UCSD-AML1 (cell line): Measurements from ENCODE around the gene SLC37A2.

ENCODE experiments used
- DNase-seq: peaks from one replicate; lab custom pipeline; 2025; ENCODE audit not compliant: unreplicated experiment; lab: John Stamatoyannopoulos, UW

The SLC37A2 gene

DNA sequence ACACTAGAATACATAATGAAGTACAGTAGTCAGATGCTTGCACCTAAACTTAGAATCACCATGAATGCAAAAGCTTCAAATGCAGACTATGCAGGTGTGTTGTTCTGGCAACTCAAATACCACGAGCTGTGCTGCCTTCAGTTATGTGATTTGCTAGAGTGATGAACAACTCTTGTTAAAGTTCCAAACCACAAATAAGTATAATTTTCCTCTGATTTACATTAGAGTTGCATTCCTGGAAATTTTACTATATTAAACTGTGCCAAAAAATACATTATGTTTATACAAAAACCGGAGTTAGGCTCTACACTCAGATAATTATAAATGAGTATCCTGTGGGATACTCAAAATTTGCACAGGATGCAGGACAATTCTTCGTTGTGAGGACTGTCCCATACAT, 45.4 kb downstream of the SLC37A2 start:
- DNase-seq, result no peak

- DNase-seq, result no peak
These were observed 47.4 kb downstream of the SLC37A2 start for GRCh38 chr11:125110506-125110905.

DNA sequence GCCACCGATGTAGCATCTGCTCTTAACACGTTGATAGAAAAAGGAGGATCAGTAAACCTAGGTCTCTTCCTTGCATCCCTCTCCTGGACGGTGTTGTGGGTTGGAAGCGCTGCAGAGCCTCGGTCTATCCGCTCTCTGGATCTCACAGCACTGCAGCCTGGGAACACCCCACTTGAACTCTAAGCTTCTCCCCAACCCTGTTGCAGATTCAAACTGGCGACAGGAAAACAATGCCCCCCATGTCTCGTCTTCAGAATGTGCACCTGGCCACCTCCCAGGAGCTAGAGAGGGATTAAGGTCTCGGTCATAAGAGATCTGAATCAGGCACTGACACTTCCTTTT, 47.9 kb downstream of the SLC37A2 start:
- DNase-seq, result peak; percentile 45

DNA sequence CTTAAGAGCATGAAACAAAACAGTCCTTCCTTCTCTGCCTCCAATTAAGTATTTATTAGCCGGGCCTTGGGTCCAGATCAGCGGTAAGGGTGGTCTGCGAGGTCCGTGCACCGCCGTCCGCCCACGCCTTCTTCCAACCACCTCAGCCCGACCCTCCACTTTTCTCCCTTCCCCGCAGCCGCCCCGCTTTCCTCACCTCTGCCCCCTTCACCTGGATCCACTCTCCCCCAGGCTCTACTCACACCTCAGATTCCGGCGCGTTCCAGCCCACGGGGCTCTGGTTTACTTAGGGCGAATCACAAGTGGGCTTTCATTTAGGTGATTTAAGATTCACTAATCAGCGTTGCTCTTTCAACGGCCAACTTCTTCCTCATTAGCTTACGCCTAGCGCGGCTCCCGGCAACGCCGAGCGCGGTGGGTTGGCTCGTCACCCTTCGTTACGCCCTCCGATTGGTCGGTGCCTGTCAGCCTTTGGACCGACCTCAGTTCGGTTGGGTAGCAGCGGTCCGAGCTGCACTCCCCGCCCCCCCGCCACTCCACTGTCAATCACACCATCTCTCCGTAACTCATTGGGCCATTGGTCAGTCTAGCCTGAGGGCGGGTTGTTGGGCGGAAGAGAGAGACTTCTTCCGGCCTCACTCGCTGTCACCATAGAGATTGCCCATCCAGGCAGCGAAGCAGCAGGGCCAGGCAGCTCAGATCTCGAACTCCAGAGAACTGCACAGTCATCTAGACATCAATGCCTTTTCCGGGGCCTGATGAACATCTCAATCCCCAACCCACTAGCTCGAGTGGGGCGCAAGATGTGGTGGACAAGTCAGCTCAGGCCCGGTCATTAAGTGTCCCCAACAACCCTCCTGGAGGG, 48.5 kb downstream of the SLC37A2 start, which contains the start of gene TMEM218:
Gene TMEM218 (minus strand): TSS at position 284 of the 865 bp plus-strand sequence. CDS start 9,385 bp downstream, outside the sequence.
- peak; percentile 98 for DNase-seq

DNA sequence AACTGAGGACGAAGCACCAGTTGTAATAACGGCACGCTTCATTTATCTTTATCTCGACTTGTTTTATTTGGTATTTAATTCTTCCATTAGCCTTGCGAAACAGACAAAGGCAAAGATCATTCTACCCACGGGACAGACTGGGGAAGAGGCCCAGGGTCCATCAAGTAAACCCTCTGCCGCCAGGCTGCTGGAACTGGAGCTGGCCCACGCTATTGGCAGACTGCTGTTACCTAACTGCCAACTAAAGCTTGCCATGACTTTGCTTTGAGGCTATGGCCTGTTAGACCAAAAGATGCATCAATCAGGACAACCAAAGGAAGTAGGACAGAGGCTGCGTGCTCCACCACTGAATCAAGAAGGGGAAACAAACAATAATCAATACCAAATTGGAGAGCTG, 49.1 kb downstream of the SLC37A2 start:
- DNase-seq, result no peak

GRCh38 chr11:125114518-125114917, 51.4 kb downstream of the SLC37A2 start:
- no peak for DNase-seq

DNA sequence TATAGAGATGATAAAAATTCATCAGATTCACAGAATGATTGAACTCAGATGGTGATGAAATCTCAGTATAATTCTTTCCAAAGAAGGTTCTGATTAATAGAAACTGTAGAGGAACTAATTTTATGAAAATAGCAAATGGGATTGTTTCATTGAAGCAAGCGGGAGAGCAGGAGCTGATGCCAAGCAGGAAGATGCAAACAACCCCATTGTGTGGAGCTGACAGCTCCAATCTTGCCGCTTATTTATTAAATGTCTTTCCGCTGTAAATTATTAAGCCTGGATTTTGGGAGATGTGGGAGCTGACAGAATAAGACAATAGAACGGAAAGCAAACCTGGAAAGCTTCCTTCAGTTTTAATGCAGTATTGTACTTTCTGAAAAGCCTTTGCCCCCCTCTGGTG, 54.3 kb downstream of the SLC37A2 start:
- DNase-seq, result no peak

- no peak for DNase-seq
These were observed 60.3 kb downstream of the SLC37A2 start for GRCh38 chr11:125123194-125123946.

- peak; percentile 43 for DNase-seq
These were observed 61.0 kb downstream of the SLC37A2 start for GRCh38 chr11:125123947-125124617.

DNA sequence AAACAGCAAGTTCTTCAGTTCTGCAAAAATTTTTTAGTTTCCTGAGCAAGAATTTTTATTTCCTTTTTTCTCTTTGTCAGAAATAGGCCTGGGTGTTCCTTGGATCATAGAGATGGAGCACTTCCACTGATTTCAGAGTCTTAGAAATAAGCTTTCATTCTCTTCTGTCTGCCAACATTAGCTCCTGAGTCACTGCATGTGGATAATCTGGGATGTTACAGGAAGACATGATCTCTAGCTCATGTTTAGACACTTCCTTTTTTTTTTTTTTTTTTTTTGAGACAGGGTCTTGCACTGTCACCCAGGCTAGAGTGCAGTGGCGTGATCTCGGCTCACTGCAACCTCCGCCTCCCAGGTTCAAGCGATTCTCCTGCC, 61.5 kb downstream of the SLC37A2 start:
- DNase-seq, result no peak

- no peak for DNase-seq
These were observed 65.3 kb downstream of the SLC37A2 start for GRCh38 chr11:125128450-125128849.

GRCh38 chr11:125129316-125129993, 66.3 kb downstream of the SLC37A2 start:
- DNase-seq, result no peak

DNA sequence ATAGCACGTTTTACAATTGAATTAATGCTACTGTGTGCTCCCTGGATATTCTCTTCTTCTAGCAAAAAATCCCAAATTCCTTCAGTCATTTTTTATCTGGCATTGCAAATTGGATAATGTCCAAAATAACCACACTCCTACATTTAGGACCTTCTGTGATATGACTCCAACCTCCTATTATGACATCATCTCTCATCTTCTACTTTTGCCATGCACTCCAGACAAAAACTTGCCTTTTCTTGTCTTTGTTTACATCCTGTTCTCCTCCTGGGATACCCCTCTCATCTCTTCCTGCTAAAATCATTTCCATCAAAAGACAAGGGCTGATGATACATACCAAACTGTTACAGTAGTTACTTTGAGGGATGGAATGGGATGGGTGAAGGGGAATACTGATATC, 69.0 kb downstream of the SLC37A2 start:
- DNase-seq, result no peak

DNA sequence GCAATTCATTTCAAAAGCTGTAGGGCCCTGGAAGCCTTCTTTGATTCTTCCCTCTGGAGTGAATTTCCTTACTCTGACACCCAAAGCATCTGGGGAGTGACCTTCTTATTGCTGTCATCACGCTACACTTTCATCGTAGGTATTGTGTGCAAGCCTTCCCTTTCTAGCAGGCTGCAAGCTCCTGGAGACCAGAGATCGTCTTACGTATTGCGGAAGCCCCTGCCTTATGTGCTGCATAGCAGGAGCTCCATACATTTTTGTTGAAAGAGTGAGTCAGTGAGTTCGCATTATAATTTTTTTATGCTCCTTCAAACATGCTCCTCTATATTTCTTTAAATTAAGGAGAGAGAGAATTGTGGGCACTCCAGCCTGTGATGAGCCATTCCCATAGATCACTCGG, 69.5 kb downstream of the SLC37A2 start:
- DNase-seq, result no peak

- DNase-seq, result no peak
These were observed 72.9 kb downstream of the SLC37A2 start for GRCh38 chr11:125136001-125136400.

GRCh38 chr11:125138966-125139365, 75.9 kb downstream of the SLC37A2 start:
- DNase-seq, result no peak

- no peak for DNase-seq
These were observed 76.7 kb downstream of the SLC37A2 start for GRCh38 chr11:125139778-125140177.
